ENCODE measurements around the gene TRMT6.

The TRMT6 gene

GRCh38 chr20:5947276-5947675, 3.1 kb downstream of the TRMT6 start:
- no peak for DNase-seq

DNA sequence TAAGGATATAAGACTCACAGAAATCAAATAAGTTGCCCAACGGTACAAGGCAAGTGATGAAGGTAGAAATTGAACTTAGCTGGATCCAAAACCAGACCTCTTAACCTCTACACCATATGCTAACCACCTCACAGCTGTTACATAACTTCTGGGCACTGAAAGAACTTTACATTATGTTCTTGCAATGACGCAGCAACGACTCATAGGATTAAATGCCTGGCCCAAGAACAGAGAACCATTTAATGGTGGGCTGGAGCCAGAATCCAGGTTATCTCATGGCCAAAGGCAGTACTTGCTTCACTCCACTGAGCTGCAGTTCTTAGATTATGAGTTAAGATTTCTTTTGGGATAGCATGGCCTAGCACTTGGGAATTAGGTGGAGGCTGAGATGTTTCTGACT, 4.4 kb downstream of the TRMT6 start:
- no peak for DNase-seq

DNA sequence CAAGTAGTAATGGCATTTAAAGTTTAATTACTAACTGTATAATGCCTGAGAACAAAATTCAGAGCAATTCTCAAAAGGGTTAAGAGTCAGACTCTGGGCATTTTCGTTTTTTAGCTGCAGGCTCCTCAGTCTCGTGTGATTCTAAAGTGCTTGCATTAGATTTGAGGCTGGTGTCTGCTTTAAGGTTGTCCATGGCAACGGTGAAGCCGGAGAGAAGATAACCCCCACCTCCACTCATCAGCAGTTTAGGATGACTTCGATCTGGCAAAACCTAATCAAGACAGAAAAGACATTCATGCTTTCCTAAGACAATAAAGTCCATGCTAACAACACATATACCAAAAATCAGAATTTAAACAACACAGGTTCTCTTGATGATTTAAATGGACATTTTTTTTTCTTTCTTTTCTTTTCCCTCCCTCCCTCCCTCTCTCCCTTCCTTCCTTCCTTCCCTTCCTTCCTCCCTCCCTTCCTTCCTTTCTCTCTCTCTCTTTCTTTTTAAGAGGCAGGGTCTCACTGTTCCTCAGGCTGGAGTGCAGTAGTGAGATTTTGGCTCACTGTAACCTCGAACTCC, 11.8 kb downstream of the TRMT6 start:
- DNase-seq, result no peak

- DNase-seq, result no peak
Measured at GRCh38 chr20:5936238-5936637, 14.1 kb downstream of the TRMT6 start.

GRCh38 chr20:5935384-5935783, 14.9 kb downstream of the TRMT6 start:
- DNase-seq, result no peak

- peak; percentile 6 to 66 for DNase-seq
Measured at GRCh38 chr20:5933802-5934436, 16.4 kb downstream of the TRMT6 start.

- DNase-seq, result no peak
Measured at GRCh38 chr20:5932796-5933195, 17.5 kb downstream of the TRMT6 start.

DNA sequence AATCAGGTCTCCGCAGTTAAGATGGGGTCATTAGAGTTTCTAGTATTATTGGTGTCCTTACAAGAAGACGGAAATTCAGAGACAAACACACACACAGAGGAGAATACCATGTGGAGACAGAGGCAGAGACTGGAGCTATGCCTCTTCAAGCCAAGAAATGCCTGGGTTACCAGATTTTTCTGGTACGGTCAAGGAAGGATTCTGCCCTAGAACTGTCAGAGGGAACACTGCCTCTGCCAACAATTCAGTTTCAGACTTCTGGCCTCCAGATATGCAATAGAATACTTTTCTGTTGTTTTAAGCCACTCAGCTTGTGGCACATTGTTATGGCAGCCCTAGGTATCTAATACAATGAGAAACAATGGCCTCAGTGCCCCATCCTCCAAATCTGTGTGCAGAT, 18.9 kb downstream of the TRMT6 start:
- DNase-seq, result no peak

DNA sequence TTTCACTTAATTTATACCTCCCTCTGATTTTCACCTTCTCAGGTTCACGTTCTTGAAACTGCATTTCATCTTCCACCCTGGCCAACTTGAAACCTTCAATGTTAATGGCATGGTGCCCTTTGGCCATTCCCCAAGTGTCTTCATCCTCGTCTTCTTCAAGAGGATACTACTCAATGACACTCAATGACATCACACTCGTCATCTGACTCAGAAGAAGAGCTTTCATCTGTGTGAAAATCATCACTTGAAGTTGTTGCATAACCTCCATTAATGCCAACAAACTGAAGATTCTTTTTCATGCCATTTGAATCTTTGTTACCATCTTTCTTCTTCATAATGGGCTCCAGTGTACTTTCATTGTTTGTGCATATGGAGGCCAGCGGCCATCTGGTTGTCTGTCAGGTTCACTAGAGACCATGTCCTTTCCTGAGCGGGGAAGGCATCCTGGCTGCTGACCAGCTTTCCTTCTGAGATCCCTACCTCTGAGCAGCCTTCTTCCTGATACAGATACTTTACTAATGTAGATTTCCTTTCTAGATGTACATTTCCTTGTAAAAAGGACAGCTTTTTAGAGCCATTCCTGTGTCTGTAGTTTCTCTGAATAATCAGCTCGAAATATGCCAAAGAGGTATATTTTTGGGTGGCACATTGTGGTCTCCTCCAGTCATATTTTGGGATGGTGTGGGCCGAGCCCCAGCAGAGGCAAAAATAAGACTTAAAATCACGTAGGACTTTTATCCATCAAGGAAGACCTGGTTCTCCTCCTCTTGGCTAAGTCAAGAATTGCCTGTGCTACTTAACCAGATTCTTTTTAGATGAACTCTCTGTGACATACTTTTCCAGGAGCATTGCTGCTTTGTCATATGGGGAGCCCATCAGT, 21.3 kb downstream of the TRMT6 start:
- no peak for DNase-seq

- DNase-seq, result no peak
Measured at GRCh38 chr20:5927749-5928462, 22.4 kb downstream of the TRMT6 start.

DNA sequence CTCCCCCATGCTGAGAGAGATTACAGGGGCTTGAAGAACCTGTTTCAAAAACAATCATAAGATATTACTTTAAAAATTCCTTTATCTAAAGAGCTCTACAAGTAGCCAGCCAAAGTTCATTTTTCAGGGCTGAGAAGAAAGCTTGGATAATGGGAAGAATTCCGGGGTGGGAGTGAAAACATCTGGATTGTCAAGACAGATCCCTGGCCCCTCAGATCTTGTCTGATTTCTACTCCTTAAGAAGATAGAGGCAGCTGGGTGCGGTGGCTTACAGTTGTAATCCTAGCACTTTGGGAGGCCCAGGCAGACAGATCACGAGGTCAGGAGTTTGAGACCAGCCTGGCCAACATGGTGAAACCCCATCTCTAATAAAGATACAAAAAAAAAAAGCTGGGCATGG, 24.8 kb downstream of the TRMT6 start:
- DNase-seq, result no peak

- DNase-seq, result no peak
Measured at GRCh38 chr20:5923493-5923892, 26.8 kb downstream of the TRMT6 start.

DNA sequence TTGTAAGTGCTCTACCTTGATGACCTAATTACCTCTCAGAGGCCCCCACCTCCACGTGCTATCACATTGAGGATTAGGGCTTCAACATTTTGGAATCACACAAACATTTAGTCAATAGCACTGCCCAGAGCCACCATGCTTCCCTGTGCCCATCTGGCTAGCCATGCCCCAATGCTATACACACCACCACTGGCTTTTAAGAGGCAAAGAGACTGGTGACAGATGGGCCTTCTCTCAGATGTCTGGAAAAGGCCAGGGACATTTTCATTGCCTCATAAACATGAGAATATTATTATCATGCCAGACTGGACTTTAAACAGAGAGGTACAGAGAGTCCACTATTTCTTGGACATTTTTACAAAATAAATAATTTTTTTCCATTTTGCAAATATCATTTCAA, 29.8 kb downstream of the TRMT6 start:
- peak; percentile 98 to 99 for DNase-seq

DNA sequence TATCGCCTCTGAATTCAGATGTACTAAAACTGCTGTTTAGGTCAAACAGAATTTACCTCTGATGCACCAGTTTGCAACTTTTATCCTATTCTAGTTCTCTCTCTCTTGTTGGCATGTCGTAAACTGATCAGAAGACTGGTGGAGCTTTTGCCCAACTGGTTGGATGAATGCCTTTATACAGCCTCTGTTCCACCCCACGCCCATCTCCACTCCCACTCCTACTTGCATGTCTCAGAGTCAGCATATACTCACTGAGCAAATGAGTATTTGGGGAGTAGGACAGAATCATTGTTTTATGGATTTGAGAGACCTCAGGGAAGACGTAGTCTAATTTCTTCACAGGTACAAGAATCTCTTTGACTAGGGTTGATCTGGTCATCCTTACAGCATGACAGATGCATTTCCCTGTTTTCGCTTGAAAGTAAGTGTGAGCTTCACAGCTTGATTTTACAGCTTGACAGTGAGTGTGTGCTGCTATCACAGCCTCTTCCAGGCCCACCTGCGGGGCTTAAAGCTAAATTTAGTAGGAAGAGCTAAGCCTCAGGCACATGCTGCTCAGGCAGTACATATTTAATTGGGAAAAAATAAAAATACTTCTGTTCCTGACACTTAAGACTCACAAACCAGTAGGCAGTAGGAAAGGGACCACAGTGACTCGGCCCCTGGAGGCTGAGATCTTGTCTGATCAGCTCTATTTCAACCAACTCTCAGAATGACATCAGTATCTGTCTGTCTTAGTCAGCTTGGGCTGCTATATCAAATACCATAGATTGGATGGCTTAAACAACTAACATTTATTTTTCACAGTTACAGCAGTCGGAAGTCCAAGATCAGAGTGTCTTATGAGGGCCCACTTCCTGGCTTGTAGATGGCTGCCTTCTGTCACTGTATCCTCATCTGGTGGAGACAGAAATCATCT, 30.4 kb downstream of the TRMT6 start:
- DNase-seq, result no peak

- DNase-seq, result no peak
Measured at GRCh38 chr20:5918856-5919625, 31.3 kb downstream of the TRMT6 start.

DNA sequence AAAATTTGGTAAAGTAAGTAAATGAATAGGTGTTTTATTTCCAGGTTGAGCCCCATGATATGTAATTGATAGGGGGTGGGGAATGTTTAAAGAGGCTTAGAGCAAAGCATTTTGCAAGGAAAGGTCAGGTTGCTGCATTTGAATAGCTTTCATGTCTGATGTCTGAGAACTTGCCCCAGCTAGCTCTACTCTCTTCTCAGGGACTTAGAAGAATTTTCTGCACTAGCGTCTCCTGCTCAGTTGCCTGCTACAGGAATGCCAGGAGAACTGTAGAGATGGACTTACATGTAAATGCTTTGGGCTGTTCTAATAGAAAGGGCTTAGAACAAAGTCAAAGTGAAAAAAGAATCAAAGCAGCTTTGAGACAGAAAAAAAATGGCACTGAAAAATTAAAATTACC, 35.5 kb downstream of the TRMT6 start:
- DNase-seq, result no peak

- no peak for DNase-seq
Measured at GRCh38 chr20:5913166-5913565, 37.2 kb downstream of the TRMT6 start.

DNA sequence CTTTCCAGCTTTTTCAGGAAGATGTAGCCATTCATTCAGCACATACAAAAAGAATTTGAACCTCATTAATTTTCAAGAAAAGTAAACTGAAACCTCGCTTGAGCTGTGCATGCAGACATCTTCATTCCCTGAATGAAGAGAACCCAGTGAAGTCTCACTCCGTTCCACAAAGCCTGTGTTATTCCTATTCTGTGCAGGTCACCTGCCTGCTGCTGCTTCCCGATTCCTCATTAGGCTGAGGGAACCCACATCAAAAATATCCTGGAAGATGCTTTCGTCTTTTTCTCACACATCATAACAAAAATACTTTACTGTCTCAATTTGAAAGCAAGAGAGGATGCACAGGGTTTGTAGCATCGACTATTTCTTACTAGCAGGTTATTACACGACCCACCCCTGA, 40.1 kb downstream of the TRMT6 start:
- no peak for DNase-seq

GRCh38 chr20:5908981-5909380, 41.4 kb downstream of the TRMT6 start:
- no peak for DNase-seq

GRCh38 chr20:5900908-5901307, 49.4 kb downstream of the TRMT6 start:
- no peak for DNase-seq

DNA sequence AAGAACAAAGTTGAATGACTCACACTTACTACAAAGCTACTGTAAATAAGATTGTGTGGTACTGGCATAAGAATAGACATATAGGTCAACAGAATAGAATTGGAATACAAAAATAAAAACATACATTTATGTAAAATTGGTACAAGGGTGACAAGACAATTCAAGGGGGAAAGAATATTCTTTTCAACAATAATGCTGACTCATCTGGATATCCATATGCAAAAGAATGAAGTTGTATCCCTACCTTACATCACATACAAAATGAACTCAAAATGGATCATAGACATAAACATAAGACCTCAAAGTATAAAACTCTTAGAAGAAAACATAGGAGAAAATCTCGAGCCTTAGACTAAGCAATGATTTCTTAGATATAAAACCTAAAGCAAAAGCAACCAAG, 50.9 kb downstream of the TRMT6 start:
- no peak for DNase-seq

DNA sequence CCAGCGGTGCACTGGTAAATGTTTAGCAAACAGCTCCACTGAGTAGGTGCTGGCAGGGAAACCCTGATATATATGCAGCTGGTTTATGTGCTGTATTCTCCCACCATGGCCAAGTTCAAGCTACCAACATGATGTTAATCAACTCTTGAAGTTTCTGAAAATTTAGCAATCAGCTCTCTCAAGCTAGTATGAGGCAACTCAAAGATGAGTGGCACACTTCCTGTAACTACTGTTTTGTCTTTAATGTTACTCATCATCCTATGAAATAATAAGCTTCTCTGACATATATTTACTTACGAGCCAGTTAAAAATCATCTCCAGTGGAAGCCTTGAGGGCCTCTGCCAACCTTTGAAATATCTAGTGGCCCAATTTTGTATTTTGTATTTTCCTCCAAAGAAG, 54.7 kb downstream of the TRMT6 start:
- DNase-seq, result no peak
